NCI-H2107 treated with DMSO at 0.1 percent for 48 hours (cell line): Measurements from ENCODE around the gene TBCK.

ENCODE experiments used
- DNase-seq: peaks from one replicate; lab custom pipeline; 2025; ENCODE audit not compliant: unreplicated experiment; lab: John Stamatoyannopoulos, UW

The TBCK gene

GRCh38 chr4:106287353-106287969, 28.5 kb downstream of the TBCK start:
- DNase-seq: no peak

DNA sequence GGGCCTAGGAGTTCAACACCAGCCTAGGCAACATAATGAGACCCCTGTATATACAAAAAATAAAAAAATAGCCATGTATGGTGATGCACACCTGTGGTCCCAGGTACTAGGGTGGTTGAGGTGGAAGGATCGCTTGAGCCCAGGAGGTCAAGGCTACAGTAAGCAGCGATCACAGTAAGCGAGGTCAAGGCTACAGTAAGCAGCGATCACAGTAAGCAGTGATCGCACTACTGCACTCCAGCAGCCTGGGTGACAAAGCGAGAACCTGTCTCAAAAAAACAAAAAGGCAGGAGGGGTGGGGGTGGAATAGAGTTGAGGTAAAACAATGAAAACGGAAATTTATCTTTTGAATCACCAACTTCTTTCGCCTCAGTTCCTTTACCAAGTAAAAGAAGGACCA, 29.4 kb downstream of the TBCK start:
- no peak for DNase-seq

GRCh38 chr4:106284227-106284626, 31.8 kb downstream of the TBCK start:
- no peak for DNase-seq

- no peak for DNase-seq
Observed at GRCh38 chr4:106277140-106277675, 38.8 kb downstream of the TBCK start.

DNA sequence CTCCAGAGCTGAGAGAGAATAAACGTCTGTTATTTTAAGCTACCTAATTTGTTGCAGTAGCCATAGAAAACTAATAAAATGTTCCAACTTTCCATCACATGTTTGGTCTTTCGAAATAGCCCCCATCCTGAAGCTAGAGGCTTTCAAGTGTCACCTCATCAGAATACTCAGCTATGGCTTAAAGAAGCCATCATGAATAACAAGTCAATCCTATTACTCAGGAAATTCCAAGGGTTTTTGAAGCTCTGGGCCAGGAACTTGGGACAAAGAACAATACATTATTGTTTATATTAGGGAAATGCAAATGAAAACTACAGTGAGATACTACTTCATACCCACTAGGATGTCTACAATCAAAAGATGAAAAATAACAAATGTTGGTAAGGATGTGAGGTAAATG, 42.2 kb downstream of the TBCK start:
- no peak for DNase-seq

GRCh38 chr4:106270736-106271135, 45.3 kb downstream of the TBCK start:
- no peak for DNase-seq

DNA sequence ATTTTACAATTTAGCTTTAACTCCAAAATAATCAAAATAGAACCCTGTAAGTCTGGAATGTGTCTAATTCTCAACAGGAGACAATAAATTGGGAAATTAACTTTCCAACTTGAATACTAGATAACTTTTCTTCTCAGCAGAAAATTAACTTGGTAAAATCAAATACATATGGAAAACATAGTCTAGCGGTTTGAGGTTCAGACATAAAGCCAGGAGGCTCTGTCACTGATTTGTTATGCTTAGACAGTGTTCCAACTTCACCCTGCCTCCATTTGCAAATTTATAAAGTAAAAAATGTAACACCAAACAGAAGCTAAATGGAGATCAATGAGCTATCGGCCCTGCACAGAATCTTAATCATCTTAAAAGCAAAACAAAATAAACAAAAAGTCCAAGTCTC, 46.3 kb downstream of the TBCK start:
- no peak for DNase-seq

DNA sequence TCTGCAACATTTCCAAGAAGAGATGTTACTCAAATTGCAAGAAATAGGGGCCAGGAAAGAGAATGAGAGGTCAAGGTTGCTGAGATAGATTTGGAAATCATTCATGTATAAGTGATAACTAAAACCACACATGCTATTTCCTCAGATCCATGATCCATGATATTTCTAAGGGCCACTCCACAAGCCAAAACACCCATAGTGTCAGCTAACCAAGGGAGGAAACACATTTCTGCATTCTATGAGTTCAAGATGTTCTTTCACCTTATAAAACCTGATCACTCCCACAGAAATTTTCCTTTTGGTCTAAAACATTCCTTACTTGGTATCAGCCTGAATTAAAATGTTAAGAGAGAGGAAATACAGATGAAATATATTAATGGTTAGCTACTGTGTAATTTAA, 47.2 kb downstream of the TBCK start:
- DNase-seq: no peak

DNA sequence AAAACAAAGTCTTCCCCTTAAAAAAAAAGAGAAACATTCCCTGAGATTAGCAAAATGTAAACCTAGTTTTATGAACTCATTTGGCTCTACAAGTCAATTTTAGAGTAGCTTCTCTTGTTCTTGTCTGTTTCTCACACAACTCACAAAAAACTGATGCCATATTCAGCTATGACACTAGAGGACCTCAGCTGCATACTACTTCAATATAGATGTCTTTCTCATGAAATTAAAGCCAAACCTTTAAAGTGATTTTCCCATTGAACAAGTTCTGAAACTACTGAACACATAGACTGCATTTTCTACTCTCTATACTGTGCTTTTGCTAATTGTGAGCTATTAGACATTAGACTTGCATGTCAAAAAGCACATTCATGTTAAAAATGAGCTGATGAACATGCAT, 49.8 kb downstream of the TBCK start:
- DNase-seq: no peak

DNA sequence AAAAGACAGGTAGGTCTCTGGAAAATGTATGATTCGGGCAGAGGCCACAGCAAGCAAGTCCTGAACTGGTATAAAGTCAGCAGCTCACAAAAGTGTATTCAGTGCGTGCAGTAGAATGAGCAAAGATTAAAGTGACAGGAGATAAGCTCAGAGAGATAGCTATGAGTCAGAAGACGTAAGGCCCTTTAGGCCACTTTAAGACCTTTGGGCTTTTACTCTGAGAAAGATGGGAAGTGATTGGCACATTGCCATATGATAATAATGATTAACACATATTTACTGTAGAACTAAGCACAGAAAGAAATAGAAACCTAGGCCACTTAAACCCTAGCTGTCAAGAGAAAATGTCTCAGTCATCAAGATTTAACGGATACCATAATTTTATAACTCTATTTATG, 51.7 kb downstream of the TBCK start:
- DNase-seq: no peak

GRCh38 chr4:106263594-106264330, 52.2 kb downstream of the TBCK start:
- no peak for DNase-seq

GRCh38 chr4:106261980-106262379, 54.0 kb downstream of the TBCK start:
- DNase-seq: no peak

GRCh38 chr4:106258145-106259045, 57.6 kb downstream of the TBCK start:
- no peak for DNase-seq

DNA sequence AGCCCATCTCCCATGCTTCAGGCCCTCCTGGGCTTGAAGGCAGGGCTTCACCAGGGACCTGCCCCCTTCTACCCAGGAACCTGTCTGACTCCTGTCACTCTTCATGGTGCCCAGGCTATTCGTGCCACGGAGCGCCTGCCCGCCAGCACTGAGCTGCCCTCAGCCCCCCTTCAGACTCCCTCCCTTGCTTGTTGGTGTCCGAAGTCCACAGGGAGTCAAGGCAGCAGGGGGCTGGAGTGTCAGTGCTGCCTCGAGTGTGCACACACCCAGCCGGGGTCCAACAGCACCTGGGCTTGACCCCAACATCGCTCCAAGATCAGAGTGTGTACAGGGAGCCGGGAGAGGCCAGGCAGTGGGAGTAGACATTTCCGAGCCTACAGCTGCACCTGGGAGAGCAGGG, 59.8 kb downstream of the TBCK start:
- DNase-seq: no peak

GRCh38 chr4:106255195-106255594, 60.8 kb downstream of the TBCK start:
- DNase-seq: no peak

GRCh38 chr4:106253364-106254129, 62.5 kb downstream of the TBCK start:
- no peak for DNase-seq

- no peak for DNase-seq
Observed at GRCh38 chr4:106247600-106247999, 68.4 kb downstream of the TBCK start.

GRCh38 chr4:106246441-106246840, 69.6 kb downstream of the TBCK start:
- no peak for DNase-seq

DNA sequence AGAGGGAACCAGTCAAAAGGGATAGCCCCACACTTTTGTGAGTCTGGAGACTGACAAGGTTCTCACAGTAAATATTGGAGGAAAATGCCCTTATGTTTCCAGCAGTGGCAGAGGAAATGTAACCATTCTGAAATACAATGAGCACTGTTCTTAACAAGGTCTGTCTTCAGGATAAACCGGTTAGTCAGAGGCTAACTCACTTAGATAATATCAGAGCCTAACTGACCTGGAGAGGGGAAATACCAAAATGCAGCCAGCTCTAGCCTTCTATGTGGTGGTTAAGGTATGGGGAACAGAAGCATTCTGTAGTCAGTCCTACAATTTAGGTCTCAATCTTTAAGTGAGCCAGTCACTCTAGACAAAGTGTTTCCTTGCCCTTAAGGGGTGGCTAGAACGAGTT, 70.8 kb downstream of the TBCK start:
- DNase-seq: no peak

DNA sequence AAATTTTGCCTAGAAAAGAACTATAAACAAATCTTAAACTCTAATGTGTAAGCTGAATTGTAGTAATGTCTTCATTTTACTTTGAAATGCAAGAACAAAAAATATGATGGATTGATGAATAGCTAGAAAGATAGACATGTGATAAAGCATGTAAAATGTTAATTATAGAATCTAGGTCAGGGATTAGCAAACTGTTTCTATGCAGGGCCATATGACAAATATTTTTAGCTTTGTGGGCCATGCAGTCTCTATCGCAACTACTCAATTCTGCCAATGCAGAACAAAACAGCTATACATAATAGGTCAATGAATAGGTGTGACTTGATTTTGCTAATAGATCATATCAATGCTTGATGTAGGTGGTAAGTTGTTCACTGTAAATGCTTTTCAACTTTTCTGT, 75.3 kb downstream of the TBCK start:
- DNase-seq: no peak
